ENCODE measurements around the gene ZIC1.

ZIC1 gene

GRCh38 chr3:147409143-147410115 lies at the start of gene ZIC1:
Gene ZIC1 (plus strand): TSS chr3:147409365. CDS start chr3:147410113, 748 bp downstream.
- DNase-seq = no peak

- DNase-seq = no peak
These were observed 49.1 kb upstream of the ZIC1 start for GRCh38 chr3:147360051-147360439.

- DNase-seq = no peak
These were observed 48.3 kb upstream of the ZIC1 start for GRCh38 chr3:147360646-147361453.

- no peak for DNase-seq
These were observed 47.4 kb upstream of the ZIC1 start for GRCh38 chr3:147361454-147362420.

- no peak for DNase-seq
These were observed 44.4 kb upstream of the ZIC1 start for GRCh38 chr3:147364771-147365170.

GRCh38 chr3:147365196-147366115 lies 43.7 kb upstream of the ZIC1 start:
- DNase-seq = no peak

- DNase-seq = no peak
These were observed 41.5 kb upstream of the ZIC1 start for GRCh38 chr3:147367676-147368075.

- DNase-seq = no peak
These were observed 41.0 kb upstream of the ZIC1 start for GRCh38 chr3:147368151-147368550.

- DNase-seq = no peak
These were observed 40.5 kb upstream of the ZIC1 start for GRCh38 chr3:147368561-147369221.

GRCh38 chr3:147369231-147369630 lies 39.9 kb upstream of the ZIC1 start:
- no peak for DNase-seq

GRCh38 chr3:147369661-147370123 lies 39.5 kb upstream of the ZIC1 start:
- DNase-seq = no peak

GRCh38 chr3:147370349-147370748 lies 38.8 kb upstream of the ZIC1 start:
- DNase-seq = no peak

- no peak for DNase-seq
These were observed 38.0 kb upstream of the ZIC1 start for GRCh38 chr3:147371140-147371539.

- DNase-seq = no peak
These were observed 37.3 kb upstream of the ZIC1 start for GRCh38 chr3:147371771-147372340.

GRCh38 chr3:147372525-147373027 lies 36.6 kb upstream of the ZIC1 start:
- DNase-seq = no peak

- DNase-seq = no peak
These were observed 35.9 kb upstream of the ZIC1 start for GRCh38 chr3:147373301-147373700.

GRCh38 chr3:147377412-147378367 lies 31.5 kb upstream of the ZIC1 start:
- DNase-seq = no peak

GRCh38 chr3:147379651-147380050 lies 29.5 kb upstream of the ZIC1 start:
- no peak for DNase-seq

GRCh38 chr3:147380387-147380951 lies 28.7 kb upstream of the ZIC1 start:
- DNase-seq = no peak
